GM13977 (cell line): ENCODE data around the gene RARRES2.

ENCODE experiments used
- DNase-seq: peaks from one replicate; pipeline ENCODE4 v3.0.0; 2012; ENCODE audit warnings: low spot score
- CTCF ChIP-seq: IDR thresholded peaks from 2 replicates; pipeline ENCODE4 v1.5.1; 2012; ENCODE audit warnings: mild to moderate bottlenecking, control low read depth; ENCODE audit not compliant: insufficient read depth; ENCODE audit errors: extremely low read depth, missing control alignments
- in situ Hi-C: fragments of 300-500 bp; cut with MboI; formaldehyde crosslinking; loops from one replicate; pipeline ENCODE4 v1.12.0; 2022; ENCODE audit warnings: low sequenced_read_pairs, low pct_unique_long_range_greater_than_20kb, mixed read lengths, inconsistent platforms; ENCODE audit not compliant: unreplicated experiment

RARRES2 gene

GRCh38 chr7:150345012-150345411 is 3.6 kb upstream of the RARRES2 start:
- in situ Hi-C loops, result no loop called here
- no peak for DNase-seq
- TF ChIP-seq CTCF, result no peak

- no peak for TF ChIP-seq CTCF
These were observed 2.9 kb upstream of the RARRES2 start for GRCh38 chr7:150344299-150344698.

GRCh38 chr7:150343225-150343624 is 1.8 kb upstream of the RARRES2 start:
- no peak for TF ChIP-seq CTCF
- in situ Hi-C loops, result no loop called here
- DNase-seq, result no peak

More at GRCh38 chr7:150344299-150344698, 2.9 kb upstream of the RARRES2 start:
- in situ Hi-C loops, result no loop called here
- no peak for DNase-seq

GRCh38 chr7:150342121-150342408 is 636 bp upstream of the RARRES2 start:
- in situ Hi-C loops, result no loop called here
- TF ChIP-seq CTCF, result no peak
- no peak for DNase-seq

GRCh38 chr7:150340875-150341262 is 560 bp downstream of the RARRES2 start:
- in situ Hi-C loops, result no loop called here
- TF ChIP-seq CTCF, result no peak
- no peak for DNase-seq

- DNase-seq, result no peak
- in situ Hi-C loops, result no loop called here
- no peak for TF ChIP-seq CTCF
These were observed 1.2 kb downstream of the RARRES2 start for GRCh38 chr7:150340024-150340749.

- no peak for TF ChIP-seq CTCF
- in situ Hi-C loops, result no loop called here
- DNase-seq, result no peak
These were observed 2.0 kb downstream of the RARRES2 start for GRCh38 chr7:150339409-150339809.
